GM18909 (cell line): Measurements from ENCODE around the gene AAGAB.
"Not testable (repeated sequence)": the region's sequence is repeated elsewhere in the genome, so short reads cannot be mapped to it uniquely, and the experiment has no call there.

Experiments
- ATAC-seq: cut with Tn5 transposase; IDR thresholded peaks from one replicate; pipeline ENCODE4 v1.9.1; 2021; ENCODE audit warnings: mild to moderate bottlenecking; ENCODE audit not compliant: unreplicated experiment, poor library complexity

AAGAB gene

DNA sequence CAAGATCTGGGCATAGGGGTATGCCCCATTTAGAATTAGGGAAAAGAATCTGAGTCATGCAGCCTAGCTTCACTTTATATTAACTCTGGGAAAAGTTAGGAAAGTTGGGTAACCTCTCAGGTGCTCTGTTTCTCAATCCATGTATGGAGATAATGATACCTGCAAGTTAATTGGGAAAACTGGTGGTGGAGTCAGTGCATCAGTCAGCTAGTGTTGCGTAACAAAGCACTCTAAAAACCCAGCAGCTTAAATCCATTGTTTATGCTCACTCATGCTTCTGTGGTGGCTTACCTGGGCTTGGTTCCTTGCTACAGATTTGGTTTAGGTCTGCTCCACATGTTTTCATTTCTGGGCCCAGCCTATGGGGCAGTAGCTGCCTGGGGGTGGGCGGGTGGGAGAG, 98.0 kb downstream of the AAGAB start:
- ATAC-seq = no peak

- no peak for ATAC-seq
These were observed 100.2 kb downstream of the AAGAB start for GRCh38 chr15:67154249-67154648.

GRCh38 chr15:67153044-67153443, 101.4 kb downstream of the AAGAB start:
- not testable (repeated sequence) for ATAC-seq

DNA sequence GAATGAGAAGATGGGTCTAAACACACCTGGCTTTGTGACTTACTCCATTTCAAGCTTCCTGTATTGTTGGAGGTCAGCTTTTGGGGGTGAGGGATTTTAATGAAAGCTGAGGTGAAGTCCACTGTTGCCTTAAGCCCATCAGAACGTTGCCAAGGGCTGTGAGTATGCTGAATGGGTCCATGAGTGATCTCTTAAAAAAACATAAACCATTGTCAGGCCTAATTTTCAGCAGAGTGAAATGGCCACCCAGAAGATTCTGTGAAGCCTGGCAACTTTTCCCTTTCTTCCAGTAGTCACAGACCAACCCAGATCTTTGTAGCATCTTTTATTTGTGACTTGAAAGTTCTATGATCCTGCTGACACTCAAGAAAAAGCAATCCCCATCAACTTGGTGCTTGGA, 102.0 kb downstream of the AAGAB start:
- ATAC-seq = no peak
